NOMO-1 treated with dmso at 0.1 percent for 144 hours (cell line): Measurements from ENCODE around the gene RASSF8.

Experiments used
- DNase-seq: peaks from one replicate; lab custom pipeline; 2025; ENCODE audit not compliant: unreplicated experiment; lab: John Stamatoyannopoulos, UW

RASSF8 gene

GRCh38 chr12:26100666-26101349 is 142.3 kb downstream of the RASSF8 start:
- DNase-seq, result no peak

DNA sequence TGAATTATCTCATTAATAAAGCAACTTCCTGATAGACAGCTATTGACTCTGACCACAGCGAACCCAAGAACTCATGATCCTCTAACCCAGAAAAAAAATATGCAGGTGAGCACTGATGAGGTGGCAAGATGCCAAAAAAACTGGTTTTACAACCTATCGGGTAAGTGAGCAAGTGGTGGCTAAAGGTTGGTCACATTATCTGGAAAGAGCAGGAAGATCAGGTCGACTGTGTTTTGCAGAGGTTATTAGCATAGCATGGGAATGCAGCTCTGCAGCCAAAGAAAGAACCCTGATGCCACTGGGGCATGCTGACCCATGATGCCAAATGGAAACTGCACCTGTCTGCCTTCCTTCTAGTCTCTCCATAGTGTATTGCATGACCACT is 142.9 kb downstream of the RASSF8 start:
- DNase-seq, result no peak

- no peak for DNase-seq
These were observed 143.3 kb downstream of the RASSF8 start for GRCh38 chr12:26101763-26102162.

GRCh38 chr12:26102953-26103352 is 144.5 kb downstream of the RASSF8 start:
- DNase-seq, result no peak

DNA sequence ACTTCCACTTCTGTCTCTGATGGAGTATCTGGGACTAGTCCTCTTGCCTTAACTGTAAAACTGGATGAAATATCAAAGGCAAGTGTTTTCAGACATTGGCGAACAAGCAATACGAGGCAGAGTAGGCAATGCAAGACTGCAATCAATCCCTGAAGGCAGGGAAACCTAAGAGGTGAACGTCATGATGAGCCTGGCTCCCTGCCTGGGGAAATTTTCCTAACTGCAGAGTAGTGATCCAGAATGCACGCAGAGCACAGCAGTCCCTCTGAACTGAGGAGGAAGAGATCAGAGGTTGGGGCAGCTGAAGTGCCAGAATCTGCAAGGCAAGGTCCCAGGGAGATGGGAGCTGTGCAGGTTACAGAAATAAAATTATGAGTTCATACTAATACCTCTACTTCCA is 147.9 kb downstream of the RASSF8 start:
- no peak for DNase-seq

- no peak for DNase-seq
These were observed 150.4 kb downstream of the RASSF8 start for GRCh38 chr12:26108915-26109314.

GRCh38 chr12:26109343-26109881 is 150.9 kb downstream of the RASSF8 start:
- DNase-seq, result no peak

DNA sequence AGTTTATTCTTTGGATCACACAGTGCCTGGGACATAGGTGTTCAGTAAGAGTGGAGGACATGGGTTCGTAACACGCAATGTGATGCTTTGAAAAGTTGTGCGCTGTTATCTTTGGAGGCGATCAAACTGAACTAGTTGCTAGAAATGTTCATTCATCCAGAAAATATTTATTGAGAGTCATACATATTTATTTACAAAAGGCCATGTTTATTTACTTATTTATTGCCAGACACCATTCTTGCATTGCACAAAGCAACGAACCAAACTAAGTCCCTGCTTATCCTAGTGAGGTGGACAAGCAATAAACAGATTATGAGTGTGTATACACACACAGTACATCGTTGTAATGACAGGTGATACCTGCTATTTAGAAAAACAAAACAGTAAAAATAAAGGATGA is 153.8 kb downstream of the RASSF8 start:
- DNase-seq, result no peak

- no peak for DNase-seq
These were observed 154.2 kb downstream of the RASSF8 start for GRCh38 chr12:26112703-26113147.

GRCh38 chr12:26113181-26113654 is 154.7 kb downstream of the RASSF8 start:
- DNase-seq, result no peak

DNA sequence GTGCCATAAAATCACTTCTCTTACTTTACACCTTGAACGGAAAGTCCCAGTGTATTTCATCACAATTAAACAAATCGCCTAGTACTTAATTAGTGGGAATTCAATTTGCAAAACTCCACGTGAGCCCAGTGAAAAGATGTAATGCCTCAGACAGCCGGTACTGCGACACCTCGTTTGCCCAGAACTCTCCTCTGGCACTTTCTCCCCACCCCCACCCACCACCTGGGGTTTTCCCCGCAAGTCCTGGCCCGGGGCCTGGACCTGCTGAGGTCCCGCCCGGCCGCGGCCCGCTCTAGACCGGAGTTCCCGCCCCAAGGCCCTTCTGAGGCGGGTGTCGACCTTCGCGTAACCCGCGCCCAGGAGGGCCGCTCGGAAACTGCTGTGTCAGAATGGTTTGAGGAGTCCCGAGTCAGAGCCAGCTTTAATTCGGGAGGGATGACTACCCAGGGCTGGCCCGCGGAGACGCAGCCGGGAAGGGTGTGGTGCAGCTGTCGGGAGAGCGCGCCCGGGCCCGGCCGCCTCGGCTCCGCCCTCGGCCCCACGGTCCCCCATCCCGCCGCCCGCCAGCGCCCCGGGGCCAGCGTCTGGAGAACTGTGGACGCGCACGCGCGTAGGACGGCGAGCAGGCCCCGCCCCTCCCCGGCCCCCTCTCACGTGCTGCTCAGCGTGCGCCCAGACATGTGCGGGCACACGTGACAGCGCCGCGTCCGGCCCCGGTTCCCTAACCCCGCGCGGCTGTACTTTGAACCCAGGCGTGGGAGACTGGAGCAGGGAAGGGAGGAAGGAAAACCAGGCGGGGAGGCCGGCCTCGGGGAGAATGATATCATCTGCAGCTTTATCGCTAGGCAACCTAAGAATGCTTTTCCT is 155.6 kb downstream of the RASSF8 start:
- DNase-seq, result peak; percentile 41

GRCh38 chr12:26114720-26115401 is 156.4 kb downstream of the RASSF8 start:
- DNase-seq, result no peak

DNA sequence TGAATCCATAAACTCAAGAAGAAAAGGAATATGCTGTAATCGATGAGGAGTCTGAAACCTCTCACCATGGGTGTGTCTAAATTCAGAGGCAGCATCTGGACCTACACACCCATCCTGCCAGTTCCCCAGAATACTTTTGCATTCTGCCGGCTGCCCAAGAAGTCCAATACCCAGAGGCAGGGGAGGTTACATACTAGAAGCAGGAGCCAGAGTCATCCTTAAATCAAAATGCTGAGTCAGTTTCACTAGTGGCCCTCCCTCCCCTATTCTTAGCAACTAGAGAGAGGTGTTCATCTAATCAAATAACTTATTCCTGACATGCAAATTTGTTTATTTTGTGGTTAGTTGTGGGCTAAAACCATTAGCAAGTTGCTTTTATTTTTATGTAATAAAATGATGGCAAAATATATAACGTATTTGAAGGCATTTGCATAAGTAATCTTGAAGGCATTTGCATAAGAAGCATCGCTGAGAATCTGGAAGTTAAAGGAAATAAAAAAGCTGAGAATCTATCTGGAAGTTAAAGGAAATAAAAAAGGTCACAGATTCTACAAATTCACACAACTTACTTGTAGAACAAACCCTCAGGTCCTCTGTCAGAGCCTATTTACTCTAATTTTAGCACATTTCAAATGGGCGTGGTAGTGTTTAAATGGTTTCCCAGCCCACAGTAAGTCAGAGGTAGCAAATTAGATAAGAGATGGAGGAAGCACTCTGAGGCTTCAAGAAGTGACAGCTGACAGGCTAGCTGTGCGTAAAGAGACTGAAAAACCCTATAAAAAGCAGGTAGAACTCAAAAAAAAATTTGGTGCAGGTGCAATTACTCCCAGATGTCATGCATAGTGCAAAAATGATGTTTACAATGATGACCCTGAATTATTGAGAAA is 158.6 kb downstream of the RASSF8 start:
- no peak for DNase-seq

- DNase-seq, result peak; percentile 12
These were observed 159.8 kb downstream of the RASSF8 start for GRCh38 chr12:26118308-26118707.

DNA sequence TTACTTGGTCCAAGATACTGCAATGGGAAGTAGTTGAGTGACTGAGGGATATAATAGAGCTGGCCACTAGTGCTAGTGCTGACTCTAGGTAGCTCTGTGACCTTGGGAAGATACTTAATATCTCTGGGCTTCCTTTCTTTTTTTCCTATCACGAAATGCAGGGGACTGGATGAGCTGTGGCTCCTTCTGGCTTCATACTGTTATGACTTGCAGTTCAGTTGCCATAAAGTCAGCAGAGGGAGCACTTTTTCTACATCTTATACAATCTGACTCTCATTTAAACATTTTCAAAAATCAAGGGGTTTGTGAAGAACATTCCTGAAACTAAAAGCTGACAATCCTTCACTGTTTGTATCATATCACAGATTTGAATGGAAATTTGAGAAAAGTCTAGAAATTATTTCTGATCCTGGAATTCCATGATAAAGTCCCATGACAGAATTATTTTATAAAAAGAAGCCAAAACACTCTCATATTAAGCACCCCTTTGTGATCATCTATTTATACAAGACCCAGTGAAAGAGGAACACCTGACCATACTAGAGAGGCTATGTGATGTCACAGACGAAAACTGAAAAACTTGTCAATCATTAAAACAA is 161.0 kb downstream of the RASSF8 start:
- DNase-seq, result no peak

DNA sequence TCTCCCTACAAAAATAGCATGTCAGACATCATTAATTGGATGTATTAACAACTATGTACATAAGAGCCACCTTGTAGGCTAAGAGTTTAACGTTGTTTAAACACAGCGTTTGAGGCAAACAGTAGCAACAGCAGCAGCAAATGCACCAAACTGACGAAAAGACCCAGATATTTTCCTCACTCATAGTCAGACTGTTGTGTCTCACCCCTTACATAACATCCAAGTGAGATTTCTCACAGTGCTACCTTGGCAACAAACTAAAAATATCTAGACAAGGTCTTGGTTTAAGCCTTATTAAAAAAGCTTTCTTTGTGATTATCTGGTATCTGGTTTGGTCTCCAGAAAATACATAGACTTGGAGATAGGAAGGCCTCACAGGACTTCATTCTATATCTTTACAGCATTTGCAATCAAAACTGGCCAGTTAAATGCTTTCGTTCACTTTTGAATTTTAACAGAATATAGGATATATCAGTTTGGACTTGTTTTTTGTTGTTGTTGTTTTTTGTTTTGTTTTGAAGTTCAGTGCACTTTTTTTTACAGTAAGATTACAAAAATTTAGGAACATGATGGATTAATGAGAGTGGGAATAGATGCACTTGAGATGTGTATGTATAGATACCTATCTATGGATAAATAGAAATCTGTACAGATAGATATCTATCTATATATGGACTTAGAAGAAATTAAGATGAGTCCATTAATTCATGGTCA is 162.2 kb downstream of the RASSF8 start:
- no peak for DNase-seq

DNA sequence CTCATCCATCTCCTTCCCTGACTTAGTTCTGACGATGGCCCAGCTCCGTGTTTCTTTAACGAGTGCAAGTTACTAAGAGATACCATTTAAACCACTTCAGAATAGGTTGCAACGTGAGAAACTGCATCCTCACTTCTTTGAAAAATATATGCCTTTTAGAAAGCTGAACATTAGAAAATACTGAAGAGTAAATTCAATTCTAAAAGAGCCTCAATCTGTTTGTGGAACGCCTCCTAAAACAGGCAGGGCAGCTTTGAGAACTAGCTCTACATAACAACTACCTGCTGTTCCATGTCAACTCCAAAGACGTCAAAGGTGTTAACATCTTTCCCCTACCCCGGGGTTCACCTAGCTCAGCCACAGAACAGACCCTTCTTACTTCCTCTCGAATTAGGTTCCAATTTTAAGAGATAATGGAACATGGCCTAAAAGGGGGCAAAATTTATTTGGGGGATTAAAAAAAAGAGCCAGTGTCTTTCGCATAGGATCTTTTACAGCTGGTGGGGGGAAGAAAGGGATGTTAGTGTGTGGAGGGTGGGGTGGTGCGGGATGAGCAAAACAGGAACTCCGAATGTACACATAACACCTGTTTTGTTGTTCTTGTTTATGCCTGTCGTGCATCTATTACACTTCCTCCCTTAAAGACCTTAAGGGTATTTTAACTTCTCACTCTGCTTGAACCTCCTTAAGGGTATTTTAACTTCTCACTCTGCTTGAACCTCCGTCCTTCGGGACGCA is 163.0 kb downstream of the RASSF8 start:
- DNase-seq, result no peak

DNA sequence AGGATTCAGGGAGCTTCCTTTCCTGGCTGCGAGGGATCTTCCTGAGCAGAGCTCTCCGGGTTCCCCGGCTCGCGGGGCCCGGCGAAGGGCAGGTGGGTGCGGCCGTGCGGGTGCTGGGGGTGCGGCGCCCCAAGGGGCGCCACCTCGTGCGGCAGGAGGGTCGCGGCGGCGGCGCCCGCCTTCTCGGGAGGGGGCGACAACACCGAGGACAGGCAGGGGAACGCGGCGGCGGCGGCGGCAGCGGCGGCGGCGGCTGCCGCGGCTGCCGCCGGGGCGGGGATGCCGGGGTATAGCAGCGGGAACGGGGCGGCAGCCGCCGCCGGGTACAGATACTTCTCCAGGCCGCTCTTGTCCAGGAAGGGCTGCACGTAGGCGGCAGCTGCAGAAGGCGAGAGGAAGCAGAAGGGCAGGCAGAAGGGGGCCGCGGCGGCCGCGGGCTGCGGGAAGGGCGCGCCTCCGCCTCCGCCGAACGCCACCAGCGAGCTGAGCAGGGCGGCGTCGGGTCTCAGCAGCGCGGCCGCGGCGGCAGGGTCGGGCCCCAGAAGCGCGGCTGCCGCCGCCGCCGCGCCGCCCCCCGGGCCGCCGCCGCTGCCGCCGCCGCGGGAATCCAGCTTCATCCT is 163.7 kb downstream of the RASSF8 start:
- DNase-seq, result peak; percentile 10
